ENCODE results near the gene PALMD.

PALMD gene

GRCh38 chr1:99602404-99602969 is 43.4 kb upstream of the PALMD start:
- TF ChIP-seq, protein P1, sequence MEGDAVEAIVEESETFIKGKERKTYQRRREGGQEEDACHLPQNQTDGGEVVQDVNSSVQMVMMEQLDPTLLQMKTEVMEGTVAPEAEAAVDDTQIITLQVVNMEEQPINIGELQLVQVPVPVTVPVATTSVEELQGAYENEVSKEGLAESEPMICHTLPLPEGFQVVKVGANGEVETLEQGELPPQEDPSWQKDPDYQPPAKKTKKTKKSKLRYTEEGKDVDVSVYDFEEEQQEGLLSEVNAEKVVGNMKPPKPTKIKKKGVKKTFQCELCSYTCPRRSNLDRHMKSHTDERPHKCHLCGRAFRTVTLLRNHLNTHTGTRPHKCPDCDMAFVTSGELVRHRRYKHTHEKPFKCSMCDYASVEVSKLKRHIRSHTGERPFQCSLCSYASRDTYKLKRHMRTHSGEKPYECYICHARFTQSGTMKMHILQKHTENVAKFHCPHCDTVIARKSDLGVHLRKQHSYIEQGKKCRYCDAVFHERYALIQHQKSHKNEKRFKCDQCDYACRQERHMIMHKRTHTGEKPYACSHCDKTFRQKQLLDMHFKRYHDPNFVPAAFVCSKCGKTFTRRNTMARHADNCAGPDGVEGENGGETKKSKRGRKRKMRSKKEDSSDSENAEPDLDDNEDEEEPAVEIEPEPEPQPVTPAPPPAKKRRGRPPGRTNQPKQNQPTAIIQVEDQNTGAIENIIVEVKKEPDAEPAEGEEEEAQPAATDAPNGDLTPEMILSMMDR (IDR thresholded peaks at IDR 0.05) = no peak
- no peak overlapping the region for H3K27ac ChIP-seq
- no peak for DNase-seq (ENCODE audit: low spot score)
- H3K4me3 ChIP-seq = no peak overlapping the region

DNA sequence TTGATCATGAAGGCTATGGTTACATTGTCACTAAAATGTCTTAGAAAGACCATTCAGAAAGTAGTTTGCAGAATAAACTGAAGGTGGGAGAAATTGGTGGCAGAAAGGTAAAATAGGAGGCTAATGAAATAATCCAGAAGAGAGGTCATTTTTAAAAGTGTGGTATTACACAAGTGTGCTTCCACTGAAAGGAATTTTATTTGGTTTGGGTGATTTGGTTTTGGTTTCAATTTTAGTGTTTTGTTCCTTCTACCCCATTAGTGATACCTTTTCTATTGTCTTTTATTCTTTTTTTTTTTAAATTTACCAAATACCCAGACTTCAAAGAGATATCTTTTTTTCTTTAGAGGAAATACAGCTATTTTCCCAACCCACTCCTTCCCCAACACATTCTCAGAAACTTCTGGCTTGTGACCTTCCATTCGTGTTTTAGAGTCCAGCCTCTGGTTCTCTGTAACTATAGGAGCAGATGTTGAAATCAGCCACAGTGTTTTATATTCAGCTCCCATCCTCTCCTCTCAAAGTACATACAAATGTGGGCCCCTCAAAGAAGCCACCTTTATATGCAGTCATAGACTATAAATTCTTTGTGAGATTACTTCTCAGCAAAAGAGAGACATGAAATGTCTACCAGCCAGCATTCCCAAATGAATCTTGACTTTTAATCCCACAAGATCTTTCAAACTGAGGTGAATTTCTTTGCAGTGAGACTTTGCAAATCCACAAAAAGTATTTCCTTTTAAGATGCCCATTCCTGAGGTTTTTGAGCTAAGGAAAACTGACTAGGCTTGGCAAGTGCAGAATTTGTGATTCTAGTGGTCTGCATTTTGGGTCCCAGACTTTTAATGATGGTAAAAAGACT is 42.0 kb upstream of the PALMD start:
- no peak for DNase-seq (ENCODE audit: low spot score)
- Histone ChIP-seq H3K27ac (no peak overlapping the region), H3K4me3 (no peak overlapping the region)
- TF ChIP-seq, protein P1 (IDR thresholded peaks at IDR 0.05) = no peak

- TF ChIP-seq, protein P1 (IDR thresholded peaks at IDR 0.05) = no peak
- Histone ChIP-seq H3K27ac (no peak overlapping the region), H3K4me3 (no peak overlapping the region)
- no peak for DNase-seq (ENCODE audit: low spot score)
Observed at GRCh38 chr1:99606306-99606705, 39.6 kb upstream of the PALMD start.

DNA sequence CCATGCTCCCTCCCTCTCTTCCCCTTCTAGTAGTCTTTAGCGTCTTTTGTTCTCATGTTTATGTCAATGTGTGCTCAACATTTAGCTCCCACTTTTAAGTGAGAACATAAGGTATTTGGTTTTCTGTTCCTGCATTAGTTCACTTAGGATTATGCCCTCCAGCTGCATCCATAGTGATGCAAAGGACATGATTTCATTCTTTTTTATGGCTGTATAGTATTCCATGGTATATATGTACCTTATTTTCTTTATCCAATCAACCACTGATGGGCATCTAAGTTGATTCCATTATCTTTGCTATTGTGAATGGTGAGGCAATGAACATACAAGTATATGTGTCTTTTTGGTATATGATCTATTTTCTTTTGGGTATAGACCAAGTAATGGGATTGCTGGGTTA is 38.3 kb upstream of the PALMD start:
- Histone ChIP-seq H3K4me3 (no peak overlapping the region), H3K27ac (no peak overlapping the region)
- DNase-seq (ENCODE audit: low spot score) = no peak
- TF ChIP-seq, protein P1 (IDR thresholded peaks at IDR 0.05) = no peak

DNA sequence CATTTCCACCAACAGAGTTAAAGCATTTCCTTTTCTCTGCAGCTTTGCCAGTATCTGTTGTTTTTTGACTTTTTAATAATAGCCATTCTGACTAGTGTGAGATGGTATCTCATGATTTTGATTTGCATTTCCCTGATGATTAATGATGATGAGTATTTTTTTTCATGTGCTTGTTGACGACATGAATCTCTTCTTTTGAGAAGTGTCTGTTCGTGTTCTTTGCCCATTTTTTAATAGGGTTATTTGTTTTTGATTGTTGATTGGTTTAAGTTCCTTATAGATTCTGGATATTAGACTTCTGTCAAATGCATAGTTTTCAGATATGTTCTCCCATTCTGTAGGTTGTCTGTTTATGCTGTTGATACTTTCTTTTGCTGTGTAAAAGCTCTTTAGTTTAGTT is 37.9 kb upstream of the PALMD start:
- H3K4me3 ChIP-seq = no peak overlapping the region
- DNase-seq (ENCODE audit: low spot score) = no peak
- no peak overlapping the region for H3K27ac ChIP-seq
- TF ChIP-seq, protein P1 (IDR thresholded peaks at IDR 0.05) = no peak

- no peak overlapping the region for H3K4me3 ChIP-seq
- no peak for DNase-seq (ENCODE audit: low spot score)
- no peak overlapping the region for H3K27ac ChIP-seq
- TF ChIP-seq, protein P1 (IDR thresholded peaks at IDR 0.05) = no peak
Observed at GRCh38 chr1:99613716-99614115, 32.2 kb upstream of the PALMD start.

DNA sequence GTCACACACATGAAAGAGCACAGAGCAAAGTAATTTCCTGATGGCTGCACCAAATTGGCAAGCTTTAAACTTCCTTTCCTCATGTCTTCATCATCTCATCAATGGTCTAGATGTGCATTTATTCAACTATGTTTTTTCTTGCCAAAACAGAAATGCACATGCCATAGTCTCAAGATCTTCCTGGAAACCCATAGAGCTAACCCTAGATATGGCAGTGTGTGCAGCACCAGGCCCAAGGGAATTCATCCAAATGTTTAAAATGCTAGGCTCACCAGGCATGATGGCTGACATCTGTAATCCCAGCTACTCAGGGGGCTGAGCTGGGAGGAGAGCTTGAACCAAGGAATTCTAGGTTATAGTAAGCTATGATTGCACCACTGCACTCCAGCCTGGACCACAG is 31.2 kb upstream of the PALMD start:
- H3K4me3 ChIP-seq = no peak overlapping the region
- TF ChIP-seq, protein P1 (IDR thresholded peaks at IDR 0.05) = no peak
- H3K27ac ChIP-seq = no peak overlapping the region
- DNase-seq (ENCODE audit: low spot score) = no peak

All from coronary artery (tissue), 2 donors.